Subcutaneous adipose tissue (tissue), 4 donors: ENCODE data around the gene CAMKMT. TPM values are rescaled to one million over a fixed set of nuclear protein-coding genes. Genes with fewer than 3 reads are reported as not detected.

Experiments used
- CTCF ChIP-seq: fragments of 450-650 bp; IDR thresholded peaks from one replicate; pipeline ENCODE4 v1.5.1; 2016; ENCODE audit warnings: low read depth, mild to moderate bottlenecking, control low read depth, antibody characterized with exemption, moderate library complexity
- total RNA-seq, 4 donors: library from RNA; depleted of rRNA; stranded (reverse); fragments of >200 nt; gene quantifications; one replicate each; pipeline ENCODE4 v1.1.0, GENCODE V29; 2016

CAMKMT gene
- total RNA-seq, 4 donors from 2014 or later = 7.7 to 14.0 (median 10.3) TPM

DNA sequence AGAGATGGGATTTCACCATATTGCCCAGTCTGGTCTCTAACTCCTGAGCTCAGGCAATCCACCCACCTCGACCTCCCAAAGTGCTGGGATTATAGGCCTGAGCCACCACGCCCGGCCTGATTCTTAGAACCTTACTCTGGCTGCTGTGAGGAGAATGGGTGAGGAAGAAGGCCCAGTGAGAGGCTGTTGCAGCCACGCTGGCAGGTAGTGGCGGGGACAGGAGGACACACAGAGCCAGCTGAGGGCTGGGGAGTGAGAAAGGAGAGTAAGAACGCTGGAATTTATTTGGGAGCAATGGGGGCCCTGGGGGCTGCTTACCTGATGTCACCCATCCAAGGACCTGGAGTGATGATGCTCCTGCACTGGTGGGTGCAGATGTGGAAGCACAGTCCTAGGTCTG lies 425.9 kb downstream of the CAMKMT start:
- no peak for TF ChIP-seq CTCF

- TF ChIP-seq CTCF = no peak
Observed at GRCh38 chr2:44789446-44789845, 427.7 kb downstream of the CAMKMT start.

- no peak for TF ChIP-seq CTCF
Observed at GRCh38 chr2:44789971-44790721, 428.4 kb downstream of the CAMKMT start.

DNA sequence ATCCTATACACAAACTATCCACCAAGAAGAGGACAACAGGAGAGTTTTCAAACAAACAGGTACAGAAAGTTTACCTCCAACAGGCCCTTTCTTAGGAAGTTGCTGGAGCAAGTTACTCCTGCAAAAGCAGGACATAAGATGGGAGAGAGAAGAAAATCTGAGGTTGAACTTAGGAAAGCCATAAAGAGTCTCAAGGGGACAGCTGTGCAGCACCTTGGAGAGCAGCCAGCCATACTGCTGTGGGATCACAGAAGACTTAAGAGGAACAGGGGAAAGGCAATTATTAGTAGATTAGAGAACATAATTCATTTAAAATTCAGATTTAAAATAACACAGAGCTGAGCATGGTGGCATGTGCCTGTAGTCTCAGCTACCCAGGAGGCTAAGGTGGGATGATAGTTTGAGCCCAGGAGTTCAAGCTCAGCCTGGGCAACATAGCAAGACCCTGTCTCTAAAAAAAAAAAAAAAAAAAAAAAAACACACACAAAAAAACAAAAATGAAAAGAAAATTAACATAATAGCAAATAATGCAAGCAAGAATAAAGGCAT lies 431.6 kb downstream of the CAMKMT start:
- no peak for TF ChIP-seq CTCF

DNA sequence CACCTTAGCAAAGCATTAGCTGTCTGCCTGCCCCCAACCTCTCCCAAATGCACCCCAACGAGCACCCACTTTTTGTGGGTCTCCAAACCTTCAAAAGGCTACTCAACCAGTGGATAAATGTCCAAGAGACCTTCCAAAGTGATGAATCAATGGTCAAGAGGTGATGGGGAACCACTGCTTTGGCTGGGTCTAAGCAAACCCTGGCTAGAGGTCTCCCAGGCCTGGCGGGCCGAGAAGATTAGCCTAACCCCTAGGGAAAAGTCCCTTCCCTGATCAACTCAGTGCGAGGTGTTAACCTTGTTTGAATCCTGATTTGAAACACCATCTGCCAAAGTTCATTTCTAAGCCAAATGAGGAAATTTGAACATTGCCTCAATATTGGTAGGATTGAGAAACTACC lies 435.0 kb downstream of the CAMKMT start:
- TF ChIP-seq CTCF = no peak

GRCh38 chr2:44798139-44798659 lies 436.5 kb downstream of the CAMKMT start:
- TF ChIP-seq CTCF = no peak

DNA sequence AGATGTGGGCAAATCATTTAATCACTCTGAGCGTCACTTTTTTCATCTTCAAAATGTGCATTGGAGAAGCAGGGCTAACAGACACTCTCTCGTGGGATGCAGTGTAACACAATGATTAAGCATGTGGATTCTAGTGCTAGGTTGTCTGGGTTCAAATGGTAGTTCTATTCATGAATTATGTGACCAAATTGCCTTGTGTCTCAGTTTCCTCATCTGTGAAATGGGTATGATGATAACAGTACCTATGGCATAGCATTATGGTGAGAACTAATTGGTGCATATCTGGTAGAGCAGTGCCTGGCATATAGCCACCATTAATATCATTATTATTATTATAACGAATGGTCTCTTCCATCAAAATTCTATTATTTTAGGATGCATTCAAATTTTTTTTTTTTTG lies 437.4 kb downstream of the CAMKMT start:
- no peak for TF ChIP-seq CTCF
